Tibial nerve (tissue), 3 donors: ENCODE measurements around the gene MIF4GD.

ENCODE experiments used
- CTCF ChIP-seq, 5 experiments: fragments of 200-600 bp in 3 of 5; fragments of 450-650 bp in 2 of 5; sonication (generic) in 3 of 5; IDR thresholded peaks; one replicate each; pipeline ENCODE4 v1.5.1; 2016 to 2019; ENCODE audit warnings: antibody characterized with exemption in 5 of 5, mild to moderate bottlenecking in 3 of 5, moderate library complexity in 2 of 5
- POLR2A ChIP-seq, 2 donors: fragments of 450-650 bp; IDR thresholded peaks; one replicate each; pipeline ENCODE4 v1.6.1; 2017; ENCODE audit warnings: antibody characterized with exemption in 2 of 2, mild to moderate bottlenecking in 2 of 2, moderate library complexity in 2 of 2

- TF ChIP-seq CTCF (IDR thresholded peaks at IDR 0.05) (no peak), POLR2A (IDR thresholded peaks at IDR 0.05) (no peak)
Measured at GRCh38 chr17:75262112-75262606, 8.9 kb downstream of the MIF4GD start.
